Dermis blood vessel endothelial cell (primary cell): ENCODE data around the gene THY1. TPM values are rescaled to one million over a fixed set of nuclear protein-coding genes. Genes with fewer than 3 reads are reported as not detected.
"Not testable (repeated sequence)": the region's sequence is repeated elsewhere in the genome, so short reads cannot be mapped to it uniquely, and the experiment has no call there.

Source experiments
- DNase-seq: peaks from one replicate; pipeline ENCODE4 v3.0.0; 2010
- total RNA-seq: library from RNA; depleted of rRNA; stranded (reverse); fragments of >200 nt; gene quantifications from 2 replicates; pipeline ENCODE4 v1.2.3, GENCODE V29; 2014

THY1 gene
- total RNA-seq, 1 donor from 2014 or later, result 1.0 TPM

DNA sequence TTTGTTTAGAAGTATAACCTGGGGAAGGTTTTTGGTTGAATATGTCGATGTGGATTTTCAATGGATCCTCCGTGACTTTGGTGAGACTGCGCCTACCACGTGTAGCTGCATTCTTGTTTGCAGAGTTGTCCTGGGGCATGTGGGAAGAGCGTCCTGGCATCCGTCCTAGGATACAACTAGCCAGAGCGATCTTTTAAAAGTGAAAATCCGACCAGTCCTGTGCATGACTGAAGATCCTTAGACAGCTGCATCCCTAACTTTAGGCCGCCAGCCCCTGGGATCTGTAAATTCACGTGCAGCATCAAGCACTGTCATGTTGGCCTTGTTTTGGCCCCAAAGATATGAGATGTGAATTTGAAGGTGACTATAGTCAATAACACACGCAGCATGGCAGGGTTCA lies 22.4 kb upstream of the THY1 start:
- DNase-seq, result no peak

DNA sequence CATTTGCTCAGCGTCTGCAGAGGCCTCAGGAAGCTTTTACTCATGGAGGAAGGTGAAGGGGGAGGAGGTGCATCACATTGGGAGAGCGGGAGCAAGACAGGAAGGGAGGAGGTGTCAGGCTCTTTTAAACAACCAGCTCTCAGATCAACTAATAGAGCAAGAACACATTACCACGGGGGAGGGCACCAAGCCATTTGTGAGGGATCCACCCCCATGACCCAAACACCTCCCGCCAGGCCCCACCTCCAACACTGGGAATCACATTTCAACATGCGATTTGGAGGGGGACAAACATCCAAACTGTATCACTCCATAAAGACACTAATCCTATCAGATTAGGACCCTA lies 18.9 kb upstream of the THY1 start:
- no peak for DNase-seq

DNA sequence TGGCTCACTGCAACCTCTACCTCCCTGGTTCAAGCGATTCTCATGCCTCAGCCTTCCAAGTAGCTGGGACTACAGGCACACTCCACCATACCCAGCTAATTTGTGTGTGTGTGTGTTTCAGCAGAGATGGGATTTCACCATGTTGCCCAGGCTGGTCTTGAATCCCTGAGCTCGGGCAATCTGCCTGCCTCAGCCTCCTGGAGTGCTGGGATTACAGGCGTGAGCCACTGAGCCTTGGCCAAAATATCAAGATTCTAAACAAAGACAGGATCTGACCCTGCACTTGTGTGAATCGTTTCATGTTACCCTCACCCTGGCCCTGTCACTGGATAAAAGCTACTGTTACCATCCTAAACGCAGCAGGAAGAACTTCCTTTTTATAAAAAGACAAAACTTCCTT lies 15.6 kb upstream of the THY1 start:
- no peak for DNase-seq

DNA sequence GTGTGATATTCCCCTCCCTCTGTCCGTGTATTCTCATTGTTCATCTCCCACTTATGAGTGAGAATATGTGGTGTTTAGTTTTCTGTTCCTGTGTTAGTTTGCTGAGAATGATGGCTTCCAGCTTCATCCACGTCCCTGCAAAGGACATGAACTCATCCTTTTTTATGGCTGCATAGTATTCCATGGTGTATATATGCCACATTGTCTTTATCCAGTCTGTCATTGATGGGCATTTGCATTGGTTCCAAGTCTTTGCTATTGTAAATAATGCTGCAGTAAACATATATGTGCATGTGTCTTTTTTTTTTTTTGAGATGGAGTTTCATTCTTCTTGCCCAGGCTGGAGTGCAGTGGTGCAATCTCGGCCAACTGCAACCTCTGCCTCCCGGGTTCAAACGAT lies 14.5 kb upstream of the THY1 start:
- not testable (repeated sequence) for DNase-seq

DNA sequence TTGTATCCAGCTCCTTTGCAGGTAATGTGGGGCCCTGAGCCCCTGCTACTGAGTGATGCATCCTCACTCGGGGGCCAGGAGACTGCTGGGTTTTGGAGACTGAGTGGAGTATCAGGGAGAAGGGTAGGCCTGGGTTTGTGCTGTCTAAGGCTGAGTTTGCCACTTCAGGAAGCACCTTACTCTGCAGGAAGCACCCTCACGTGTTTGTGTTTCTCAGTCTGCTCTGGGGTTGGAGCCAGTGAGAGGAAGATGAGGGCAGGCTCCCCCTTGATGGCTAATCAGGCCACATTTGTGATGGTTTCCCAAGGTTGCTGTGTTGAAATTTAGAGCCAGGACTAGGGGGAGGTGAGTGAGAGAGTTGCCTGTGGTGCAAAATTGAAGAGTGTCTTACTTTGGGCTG lies 13.7 kb upstream of the THY1 start:
- no peak for DNase-seq

DNA sequence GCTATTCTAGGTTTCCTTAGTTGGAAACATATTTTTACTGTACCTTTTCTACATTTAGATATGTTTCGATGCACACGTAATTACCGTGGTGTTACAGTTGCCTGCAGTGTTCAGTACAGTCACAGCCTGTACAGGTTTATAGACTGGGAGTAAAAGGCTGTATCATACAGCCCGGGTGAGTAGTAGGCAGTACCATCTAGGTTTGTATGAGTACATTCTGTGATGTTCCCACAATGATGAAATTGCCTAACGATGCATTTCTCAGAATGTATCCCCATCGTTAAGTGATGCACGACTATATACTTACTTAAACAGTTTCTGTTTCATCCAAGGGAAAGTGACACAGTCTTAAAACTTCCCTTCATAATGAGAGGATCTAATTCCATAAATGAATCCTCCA lies 13.1 kb upstream of the THY1 start:
- no peak for DNase-seq

DNA sequence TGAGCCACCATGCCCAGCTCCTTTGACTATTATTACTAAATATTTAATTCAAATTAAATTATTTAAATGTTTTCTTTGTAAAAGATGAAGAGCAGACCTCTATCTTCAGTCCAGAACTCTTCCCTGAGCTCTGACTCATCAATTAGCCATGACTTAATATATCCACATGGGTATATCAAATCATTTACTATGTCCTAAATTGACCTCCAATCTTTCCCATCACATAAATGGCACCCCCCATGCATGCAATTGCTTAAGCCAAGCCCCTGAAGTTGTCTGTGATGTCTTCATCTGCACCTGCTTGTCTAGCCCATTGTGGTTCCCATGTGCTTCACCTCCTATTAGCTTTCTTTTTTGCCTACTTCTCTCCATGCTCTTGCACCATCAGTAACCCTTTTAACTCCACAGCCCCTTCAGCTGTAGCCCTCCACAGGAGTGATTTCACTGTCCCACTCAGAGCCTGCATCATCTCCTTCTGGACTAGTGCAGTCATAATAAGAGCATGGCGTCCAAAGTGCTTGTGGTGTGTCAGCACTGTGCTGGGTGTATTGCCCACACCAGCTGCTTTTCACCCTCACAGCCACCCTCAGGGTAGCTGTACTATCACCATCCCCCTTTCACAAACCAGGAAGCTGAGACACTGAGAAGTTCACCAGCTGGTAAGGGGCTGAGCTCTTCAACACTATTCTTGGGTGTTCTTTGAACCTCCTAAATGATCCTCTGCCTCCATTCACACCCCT lies 11.8 kb upstream of the THY1 start:
- DNase-seq, result no peak

DNA sequence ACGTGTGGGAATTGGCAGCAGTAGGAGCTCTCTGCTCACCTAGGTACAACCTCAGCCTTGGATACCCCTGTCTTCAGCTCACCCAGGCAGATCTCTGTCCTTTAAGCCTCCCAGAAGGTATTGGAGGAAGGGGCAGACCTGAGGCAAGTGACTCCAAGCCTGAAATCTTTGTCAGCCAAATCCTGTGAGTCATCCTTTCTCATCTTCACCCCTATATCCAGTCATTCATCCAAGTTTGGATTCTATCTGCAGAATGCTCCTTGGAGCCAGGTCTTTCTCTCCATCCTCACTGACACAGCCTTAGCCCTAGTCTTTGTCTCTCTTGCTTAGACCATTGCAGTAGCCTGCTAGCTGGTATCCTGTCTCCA lies 10.4 kb upstream of the THY1 start:
- DNase-seq, result no peak

DNA sequence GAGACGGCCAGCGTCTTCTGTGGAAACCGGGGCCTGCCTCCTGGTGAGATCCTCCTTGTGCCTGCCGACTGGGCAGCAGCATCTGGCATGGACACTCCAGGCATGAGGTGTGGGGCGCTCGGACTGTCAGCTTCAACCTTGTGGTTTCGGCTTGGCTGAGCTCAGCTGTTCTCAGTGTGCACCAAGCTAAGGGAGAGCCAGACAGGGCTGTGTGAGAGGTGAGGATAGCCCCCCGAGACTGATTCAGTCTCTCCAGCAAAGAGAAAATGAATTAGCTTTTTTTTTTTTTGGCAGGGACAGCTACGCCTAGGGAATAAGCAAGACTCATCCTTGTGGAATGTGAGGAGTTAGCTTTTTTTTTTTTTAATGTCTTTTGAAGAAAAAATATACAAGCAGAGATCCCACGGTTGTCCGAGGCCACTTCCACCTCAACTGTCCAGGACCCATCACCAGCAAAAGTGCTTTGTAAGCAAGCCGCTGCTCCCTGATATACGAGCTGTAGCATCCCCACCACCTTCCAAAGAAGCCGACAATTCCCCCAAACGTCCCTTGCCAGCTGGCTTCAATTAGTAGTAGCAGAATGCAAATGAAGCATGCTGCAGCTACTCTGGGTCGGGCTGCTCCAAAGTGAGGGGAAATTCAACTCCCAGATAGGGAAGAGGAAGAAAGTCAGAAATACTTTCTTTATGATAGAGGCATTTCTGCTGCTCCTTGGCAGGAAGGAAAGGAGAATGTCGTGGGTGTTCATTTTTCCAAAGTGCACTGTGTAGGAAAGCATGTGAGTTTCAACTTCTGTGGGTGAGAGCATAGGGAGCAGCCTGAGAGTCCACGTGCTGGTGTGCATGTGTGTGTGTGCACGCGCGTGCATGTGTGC lies 9.7 kb upstream of the THY1 start:
- no peak for DNase-seq

DNA sequence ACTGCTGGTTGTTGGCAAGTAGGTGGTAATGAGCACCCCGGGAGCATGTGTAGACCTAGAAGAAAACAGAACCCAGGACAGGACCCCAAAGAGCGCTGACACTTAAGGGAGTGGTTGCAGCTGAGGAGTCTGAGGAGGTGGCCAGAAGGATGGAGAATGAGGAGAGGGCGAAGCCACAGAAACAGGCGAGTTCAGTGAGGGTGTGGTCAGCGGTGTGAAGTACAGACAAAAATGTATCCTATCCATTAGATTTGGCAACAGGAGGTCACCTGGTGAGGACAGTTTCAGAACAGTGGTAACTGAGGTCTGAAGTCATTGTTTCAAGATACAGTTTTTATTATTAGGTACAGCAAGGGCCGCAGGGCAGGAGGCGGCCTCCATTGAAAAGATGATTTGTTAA lies 8.6 kb upstream of the THY1 start:
- DNase-seq, result no peak

DNA sequence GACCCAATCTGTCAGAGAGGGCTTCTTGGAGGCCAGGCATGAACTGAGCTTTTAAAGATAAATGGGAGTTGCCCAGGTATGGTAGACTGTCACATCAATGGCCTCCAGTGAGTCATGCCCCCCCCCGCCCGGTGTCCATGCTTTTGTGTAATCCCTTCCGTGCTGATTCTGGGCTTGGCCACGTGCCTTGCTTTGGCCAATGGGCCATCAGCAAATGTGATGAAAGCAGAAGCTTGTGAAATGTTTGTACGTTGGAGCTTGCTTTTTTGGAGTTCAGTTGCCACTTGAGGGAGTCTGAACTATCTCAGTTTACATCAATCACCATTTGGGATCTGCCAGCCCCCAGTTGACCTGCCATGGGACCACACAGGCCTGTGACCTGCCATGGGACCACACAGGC lies 4.3 kb upstream of the THY1 start:
- DNase-seq, result no peak

DNA sequence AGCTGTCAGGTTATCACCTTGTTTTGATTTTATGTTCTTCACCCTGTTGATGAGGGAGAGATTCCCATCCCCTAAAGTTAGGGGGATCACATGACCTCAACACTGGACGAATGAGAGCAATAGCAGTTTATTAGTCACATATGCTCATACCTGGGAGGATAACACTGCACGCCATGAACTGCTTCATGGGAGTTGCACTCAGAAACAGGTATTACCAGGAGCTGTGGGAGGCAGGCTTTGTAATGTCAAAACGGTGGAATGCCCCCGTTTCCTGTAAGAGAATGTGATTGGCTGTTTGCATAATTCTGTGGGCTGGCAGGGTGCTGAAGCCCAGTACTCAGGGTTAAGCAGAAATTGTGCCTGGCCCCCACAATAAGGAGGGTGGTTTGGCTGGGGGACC lies 3.2 kb upstream of the THY1 start:
- no peak for DNase-seq

DNA sequence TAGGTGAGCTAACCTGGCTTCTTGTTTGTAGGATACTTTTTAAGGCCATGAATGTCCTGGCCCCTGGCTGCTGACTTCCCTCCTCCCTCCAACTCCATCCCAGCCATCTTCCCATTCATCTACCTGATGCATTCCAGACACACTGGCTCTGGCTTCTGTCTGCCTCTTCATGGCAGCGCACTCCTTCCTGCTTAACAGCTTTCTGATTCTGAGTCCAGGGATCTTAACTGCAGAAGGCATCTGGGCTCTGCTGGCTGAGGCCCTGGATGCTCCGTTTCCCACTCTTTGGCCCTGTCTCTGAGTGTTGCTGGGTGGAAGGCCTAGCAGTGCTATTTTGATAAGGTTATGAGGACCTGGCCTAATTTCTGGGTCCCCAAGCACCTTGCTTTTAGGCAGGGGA lies 1.8 kb upstream of the THY1 start:
- no peak for DNase-seq

DNA sequence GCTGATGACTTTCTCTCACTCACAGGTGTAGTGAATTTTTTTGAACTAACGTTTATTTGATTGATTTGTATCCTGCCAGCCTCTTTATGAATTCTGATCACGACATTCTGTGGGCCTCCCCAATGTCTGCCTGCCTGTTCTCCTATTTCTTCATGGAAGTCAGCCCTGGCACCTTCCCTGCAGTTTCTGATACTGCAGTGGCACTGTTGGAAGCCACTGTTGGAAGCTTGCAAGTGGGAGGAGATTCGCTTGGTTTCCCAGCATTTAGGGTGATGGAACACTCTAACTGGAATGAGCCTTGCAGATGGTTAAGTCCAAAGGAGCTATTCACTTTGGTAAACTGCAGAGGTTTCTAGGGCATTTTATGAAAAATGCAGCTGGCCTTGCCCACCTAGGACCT lies 1.3 kb upstream of the THY1 start:
- DNase-seq, result no peak

DNA sequence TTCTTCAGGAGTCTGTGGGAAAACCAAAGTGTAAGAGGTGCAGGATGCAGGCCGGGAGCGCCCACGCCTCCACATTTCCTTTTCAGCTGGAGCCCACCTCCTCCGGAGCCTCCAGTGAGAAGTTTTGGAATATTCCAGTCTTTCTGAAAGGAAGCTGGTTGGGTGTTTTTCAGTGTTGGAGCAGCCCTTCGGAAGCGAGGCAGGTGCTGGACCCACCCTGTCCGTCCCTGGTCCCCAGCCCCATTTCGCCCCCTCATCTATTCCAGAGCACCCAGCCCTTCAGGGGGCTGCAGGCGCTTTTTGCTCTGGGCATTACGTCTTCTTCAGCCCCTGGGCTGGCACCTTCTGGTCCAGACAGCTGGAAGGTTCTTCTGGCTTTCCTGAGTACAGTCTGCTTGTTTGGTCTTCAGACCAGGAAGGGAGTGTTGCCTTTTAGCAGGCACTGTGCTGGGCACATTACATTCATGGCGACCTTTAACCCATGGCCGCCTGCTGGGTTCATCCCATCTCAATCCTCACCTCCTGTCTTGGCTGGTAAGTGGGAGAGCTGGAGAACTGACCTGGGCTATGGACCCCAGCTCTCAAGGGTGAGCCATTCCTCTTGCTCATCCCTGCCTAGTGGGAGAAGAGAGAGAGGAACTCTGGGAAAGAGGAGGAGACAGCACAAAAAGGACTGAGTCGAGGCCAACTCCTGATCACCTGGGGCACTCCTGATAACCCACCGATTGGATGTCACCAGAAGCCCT lies 710 bp upstream of the THY1 start:
- peak; percentile 15 for DNase-seq

DNA sequence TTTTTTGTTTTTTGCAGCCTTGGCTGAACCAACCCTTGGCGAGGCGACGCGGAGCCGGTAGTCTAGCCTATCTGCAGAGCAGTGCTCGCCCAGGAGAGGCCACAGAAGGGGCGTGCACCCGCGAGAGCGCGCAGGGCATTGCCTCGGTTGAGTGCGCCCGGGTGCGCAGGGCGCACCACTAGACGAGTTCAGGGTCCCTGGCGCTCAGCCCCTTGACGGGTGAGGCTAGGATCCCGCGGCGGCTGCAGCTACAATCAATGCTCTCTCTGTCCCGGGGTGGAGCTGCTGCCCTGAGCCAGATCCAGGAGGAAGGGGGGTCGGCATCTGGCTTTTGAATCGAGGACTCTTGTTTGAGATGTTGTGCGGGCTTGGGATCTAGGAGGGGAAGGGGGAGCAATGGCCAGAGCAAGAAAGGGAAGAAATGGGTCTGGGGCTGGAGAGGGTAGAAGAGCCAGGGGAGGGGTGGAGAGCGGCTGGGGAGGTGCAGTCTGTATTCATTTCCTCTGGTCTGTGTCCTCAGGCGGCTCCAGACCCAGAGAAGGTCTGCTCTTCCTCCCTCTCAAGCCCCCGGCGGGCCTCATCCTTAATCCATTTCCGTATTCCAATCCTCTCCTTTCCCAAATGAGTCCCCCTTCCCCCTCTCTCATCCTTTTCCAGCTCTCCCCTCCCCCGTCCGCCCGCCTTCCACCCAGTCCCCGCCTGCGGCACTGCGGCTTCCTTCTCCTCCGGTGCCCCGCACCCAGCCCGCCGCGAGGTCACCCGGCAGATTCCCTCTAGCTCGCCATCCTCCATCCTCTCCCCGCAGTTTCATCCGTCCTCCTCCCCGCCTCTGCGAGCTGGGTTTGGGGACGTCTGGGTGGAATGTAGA lies 797 bp downstream of the THY1 start:
- no peak for DNase-seq

DNA sequence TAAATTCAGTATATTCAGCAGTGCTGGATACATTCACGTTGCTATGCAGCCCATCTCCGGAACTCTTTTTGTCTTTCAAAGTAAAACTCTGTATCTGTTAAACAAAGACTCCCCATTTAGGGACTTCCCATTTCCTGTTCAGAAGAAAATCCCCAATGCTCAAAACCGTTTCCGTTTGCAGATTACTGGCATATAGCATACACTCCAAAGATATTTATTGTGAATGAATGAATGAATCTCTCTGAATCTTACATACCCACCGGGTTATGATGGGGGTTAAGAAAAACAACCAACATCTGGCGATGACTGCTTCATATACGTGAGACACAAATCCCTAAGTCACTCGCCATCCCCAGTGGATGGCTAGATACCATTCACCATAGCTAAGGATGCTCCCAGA lies 1.6 kb downstream of the THY1 start:
- DNase-seq, result no peak

DNA sequence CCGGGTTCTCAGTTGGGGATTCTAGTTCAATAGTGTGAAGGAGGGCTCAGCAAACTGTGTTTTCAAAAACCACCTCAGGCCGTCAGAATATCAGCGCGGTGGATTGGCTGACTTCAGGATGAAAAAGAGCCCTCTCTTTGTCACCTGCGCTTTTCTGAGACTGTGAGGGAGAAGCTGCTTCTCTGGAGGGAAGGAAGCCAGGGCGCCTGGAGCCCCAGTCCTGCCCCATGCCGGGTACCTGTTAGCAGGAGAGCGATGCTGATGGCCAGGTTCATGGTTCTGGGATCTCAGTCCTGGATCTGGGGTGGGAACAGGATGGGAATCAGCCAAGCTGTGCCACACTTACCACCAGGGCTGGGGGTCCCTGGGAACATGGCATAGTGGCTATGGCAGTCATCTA lies 2.3 kb downstream of the THY1 start:
- DNase-seq, result no peak

DNA sequence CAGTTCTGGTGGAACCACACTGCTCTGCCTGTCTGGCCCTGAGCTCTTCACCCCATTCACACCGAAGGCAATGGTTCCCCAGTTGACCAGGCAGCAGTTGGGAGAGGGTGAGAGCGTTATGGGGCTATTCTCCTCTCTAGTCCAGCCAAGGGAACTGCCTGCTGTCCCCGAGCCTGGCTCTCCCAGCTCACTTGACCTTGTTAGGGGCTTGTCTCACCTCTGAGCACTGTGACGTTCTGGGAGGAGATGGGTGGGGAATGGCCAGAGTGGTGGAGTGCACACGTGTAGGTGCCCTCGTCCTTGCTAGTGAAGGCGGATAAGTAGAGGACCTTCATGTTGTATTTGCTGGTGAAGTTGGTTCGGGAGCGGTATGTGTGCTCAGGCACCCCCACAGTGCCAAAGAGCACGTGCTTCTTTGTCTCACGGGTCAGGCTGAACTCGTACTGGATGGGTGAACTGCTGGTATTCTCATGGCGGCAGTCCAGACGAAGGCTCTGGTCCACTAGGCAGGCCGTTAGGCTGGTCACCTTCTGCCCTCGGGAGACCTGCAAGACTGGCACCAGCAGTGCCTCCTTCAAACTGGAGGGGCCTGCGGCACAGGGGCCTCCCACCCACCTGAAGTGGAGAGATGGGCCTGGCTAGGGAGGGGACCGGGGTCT lies 3.0 kb downstream of the THY1 start:
- DNase-seq, result no peak

DNA sequence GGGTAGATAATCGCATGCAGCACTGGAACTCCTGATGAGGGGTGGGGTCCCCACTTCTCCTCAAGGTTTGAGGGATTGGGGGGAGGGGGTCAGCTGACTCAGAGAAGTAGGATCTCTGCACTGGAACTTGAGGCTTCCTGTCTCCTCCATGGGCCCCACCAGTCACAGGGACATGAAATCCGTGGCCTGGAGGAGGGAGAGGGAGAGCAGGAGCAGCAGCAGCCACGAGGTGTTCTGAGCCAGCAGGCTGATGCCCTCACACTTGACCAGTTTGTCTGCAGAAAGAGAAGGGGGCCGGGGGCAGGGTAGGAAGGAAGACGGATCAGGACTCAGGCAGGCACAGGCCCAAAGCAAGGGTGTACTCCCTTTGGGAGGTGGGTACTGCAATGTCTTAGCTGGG lies 3.7 kb downstream of the THY1 start:
- no peak for DNase-seq

DNA sequence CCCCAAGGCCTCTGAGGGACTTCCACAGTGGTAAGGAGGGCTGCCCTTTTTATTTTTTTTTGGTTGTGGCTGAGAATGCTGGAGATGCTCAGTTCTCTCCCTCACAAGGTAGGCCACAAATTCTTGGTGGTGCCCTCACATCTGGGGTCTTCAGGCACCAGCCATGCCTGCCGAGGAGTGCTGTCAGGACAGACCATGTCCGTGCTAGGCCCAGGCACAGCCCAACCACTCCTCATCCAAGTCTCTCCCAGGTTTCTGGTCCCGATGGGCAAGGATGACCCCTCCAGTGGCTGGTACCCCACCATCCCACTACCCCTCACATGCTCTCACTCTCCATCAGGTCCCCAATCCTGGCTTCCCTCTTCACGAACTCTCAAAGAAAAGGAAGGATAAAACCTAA lies 4.2 kb downstream of the THY1 start:
- no peak for DNase-seq
